Activated CD8-positive, alpha-beta memory T cell treated with anti-CD3 and anti-CD28 coated beads for 1 hour (primary cell): Measurements from ENCODE around the gene FUT4.
"Not testable (repeated sequence)": the region's sequence is repeated elsewhere in the genome, so short reads cannot be mapped to it uniquely, and the experiment has no call there.

Experiments used
- DNase-seq, 2 donors: peaks; one replicate each; pipeline ENCODE4 v3.0.0-alpha.2; 2020; ENCODE audit warnings: low read depth in 1 of 2; ENCODE audit errors: extremely low read depth in 1 of 2

The FUT4 gene

DNA sequence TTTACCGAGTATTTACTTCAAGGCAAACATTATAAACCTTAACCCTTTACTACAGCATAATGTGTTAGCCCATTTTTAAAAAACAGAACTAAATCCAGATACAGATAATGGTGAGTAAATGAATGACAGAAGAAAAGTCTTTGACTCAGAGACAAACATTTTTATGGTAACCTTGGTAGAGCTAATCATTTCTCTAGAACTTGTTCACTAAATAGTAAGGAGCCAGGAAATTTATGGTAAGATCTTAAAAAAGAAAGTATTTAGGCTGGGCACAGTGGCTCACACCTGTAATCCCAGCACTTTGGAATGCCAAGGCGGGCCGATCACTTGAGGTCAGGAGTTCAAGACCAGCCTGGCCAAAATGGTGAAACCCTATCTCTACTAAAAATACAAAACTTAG lies 11.5 kb upstream of the FUT4 start:
- DNase-seq: no peak

DNA sequence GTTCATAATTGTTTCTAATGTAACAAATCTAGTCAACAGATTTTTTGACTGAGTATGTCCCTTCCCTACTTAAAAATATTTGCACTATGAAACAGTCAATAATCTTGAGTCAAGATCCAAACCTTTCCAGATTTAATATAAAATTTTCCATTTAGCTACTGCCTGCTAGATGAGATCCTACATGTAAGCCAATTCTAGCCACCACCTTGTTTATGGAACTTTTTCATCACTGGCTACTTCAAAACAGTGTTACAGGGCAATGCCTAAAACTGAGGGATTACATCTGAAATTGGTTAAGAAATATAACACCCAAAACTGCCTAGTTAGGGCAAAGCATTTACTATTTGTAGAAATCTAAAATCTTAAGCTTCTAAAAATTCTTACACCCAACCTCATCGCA lies 10.5 kb upstream of the FUT4 start:
- no peak for DNase-seq

DNA sequence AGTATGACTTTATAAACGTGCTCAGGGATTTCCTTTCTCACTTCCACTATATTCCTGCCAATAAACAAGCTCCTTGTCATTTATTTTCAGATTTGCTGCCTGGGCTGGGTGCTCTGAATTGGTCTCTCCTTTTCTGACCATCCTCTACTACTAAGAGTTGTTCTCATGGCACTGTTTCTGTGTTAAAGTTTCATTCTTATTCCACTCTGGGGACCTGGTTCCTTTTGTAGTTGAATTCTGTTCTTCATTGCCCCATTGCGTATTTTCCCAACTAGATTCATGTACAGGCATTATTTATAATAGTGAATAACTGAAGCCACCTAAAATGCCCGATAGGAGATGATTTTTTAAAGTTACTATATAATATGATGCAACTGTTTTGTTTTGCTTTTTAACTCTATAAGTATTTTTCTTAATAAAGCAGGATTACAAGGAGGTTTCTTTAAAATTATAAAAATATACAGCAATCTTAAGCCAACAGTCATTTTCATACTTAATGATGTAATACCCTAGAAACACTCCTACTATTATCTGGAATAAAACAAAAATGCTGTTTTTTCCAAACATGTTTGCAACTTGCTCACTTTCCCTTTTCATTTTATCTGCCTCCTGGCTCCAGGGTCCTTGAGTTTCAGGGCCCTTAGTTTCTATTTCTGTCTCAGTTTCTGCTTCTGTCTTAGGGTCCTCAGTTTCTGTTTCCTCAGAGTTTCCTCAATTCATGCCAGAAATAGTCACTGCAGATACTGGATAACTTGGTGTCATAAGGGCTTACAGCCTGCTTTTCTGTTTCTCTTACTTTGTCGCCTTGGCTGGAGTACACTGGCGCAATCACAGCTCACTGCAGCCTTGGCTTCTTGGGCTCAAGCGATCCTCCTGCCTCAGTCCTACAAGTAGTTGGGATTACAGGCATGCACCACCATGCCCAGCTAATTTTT lies 9.8 kb upstream of the FUT4 start:
- DNase-seq: no peak

DNA sequence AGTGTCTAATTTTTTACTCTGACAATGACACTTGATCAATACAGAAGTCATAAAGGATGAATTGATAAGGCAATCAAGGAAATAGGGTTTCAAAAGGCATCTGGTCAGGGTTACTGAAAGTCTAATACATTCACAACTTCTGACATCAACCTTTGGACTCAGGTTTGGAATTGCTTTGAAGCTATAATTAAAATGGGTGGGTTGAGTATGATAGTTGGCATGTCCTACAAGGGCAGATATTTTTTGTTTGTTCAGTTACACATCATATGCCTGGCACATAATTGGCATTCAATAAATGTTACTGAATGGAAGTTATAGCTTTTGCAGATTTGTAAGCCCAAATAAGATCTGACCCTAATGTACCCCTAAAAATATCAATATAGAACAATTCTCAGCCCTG lies 7.3 kb upstream of the FUT4 start:
- no peak for DNase-seq

DNA sequence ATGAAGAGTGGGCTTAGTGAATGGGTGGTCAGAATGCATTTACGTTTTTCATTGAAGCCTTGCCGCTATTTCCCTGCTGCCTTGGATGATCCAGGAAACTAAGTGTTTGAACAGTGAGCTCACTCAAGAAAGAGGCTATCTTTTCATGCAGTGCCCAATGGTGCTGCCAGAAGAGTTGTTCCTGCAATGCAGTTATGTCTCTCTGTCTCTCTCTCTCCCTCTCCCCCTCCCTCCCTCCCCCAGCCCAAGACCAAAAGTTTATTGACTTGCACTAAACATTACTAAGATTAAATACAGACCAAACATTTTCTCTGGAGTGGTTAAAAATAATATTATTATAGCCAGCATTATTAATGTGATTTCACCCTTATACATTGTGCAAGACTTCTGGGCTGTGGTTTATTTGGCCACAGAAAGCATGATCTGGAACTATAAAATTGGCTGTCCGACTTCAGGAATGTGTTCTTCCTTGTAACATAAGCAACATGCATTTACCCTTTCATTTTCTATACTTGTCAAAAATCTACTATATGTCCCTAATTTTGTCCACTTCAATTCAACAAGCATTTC lies 6.6 kb upstream of the FUT4 start:
- no peak for DNase-seq

DNA sequence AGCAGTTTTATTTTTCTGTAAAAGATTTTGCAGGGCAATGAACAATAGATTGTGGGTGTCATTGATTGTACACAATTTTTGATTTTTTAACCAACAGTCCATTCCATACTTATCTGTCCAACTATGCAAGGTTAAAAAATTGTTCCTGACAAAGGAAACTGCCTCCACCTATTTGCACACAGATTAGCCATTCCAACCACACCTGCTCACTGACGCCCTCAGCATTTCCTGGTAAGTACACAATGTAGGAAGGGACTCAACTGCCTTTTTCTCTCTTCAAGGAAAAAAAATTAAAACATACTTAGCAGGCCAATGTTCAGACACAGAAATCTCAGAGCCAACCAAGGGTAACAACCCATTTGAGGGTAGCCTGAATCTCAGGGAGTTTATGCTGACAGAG lies 4.3 kb upstream of the FUT4 start:
- DNase-seq: no peak

DNA sequence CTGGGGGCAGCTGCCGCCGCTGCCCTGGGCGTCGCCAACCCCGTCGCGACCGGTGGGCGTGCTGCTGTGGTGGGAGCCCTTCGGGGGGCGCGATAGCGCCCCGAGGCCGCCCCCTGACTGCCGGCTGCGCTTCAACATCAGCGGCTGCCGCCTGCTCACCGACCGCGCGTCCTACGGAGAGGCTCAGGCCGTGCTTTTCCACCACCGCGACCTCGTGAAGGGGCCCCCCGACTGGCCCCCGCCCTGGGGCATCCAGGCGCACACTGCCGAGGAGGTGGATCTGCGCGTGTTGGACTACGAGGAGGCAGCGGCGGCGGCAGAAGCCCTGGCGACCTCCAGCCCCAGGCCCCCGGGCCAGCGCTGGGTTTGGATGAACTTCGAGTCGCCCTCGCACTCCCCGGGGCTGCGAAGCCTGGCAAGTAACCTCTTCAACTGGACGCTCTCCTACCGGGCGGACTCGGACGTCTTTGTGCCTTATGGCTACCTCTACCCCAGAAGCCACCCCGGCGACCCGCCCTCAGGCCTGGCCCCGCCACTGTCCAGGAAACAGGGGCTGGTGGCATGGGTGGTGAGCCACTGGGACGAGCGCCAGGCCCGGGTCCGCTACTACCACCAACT lies 1.0 kb downstream of the FUT4 start:
- no peak for DNase-seq

DNA sequence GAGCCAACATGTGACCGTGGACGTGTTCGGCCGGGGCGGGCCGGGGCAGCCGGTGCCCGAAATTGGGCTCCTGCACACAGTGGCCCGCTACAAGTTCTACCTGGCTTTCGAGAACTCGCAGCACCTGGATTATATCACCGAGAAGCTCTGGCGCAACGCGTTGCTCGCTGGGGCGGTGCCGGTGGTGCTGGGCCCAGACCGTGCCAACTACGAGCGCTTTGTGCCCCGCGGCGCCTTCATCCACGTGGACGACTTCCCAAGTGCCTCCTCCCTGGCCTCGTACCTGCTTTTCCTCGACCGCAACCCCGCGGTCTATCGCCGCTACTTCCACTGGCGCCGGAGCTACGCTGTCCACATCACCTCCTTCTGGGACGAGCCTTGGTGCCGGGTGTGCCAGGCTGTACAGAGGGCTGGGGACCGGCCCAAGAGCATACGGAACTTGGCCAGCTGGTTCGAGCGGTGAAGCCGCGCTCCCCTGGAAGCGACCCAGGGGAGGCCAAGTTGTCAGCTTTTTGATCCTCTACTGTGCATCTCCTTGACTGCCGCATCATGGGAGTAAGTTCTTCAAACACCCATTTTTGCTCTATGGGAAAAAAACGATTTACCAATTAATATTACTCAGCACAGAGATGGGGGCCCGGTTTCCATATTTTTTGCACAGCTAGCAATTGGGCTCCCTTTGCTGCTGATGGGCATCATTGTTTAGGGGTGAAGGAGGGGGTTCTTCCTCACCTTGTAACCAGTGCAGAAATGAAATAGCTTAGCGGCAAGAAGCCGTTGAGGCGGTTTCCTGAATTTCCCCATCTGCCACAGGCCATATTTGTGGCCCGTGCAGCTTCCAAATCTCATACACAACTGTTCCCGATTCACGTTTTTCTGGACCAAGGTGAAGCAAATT lies 1.8 kb downstream of the FUT4 start:
- DNase-seq: no peak

DNA sequence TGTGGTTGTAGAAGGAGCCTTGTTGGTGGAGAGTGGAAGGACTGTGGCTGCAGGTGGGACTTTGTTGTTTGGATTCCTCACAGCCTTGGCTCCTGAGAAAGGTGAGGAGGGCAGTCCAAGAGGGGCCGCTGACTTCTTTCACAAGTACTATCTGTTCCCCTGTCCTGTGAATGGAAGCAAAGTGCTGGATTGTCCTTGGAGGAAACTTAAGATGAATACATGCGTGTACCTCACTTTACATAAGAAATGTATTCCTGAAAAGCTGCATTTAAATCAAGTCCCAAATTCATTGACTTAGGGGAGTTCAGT lies 2.4 kb downstream of the FUT4 start:
- DNase-seq: no peak

DNA sequence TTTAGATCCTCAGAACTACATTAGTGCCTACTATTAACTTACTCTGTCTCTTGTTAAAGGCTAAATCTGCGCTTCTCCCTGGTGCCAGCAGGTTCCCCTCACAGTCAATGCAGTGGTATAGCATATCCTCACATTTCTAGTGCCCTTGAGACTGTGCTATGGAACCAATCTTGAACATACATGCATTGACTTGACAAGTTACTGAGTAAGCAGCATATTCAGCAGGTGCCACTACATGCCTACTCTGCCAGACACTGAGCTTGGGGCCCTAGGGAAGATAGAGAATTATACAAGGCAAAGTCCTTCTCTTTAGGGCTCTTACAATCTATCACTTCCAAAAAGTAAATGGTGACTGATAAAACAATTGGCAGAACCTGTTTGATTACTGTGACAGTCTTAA lies 3.2 kb downstream of the FUT4 start:
- no peak for DNase-seq

DNA sequence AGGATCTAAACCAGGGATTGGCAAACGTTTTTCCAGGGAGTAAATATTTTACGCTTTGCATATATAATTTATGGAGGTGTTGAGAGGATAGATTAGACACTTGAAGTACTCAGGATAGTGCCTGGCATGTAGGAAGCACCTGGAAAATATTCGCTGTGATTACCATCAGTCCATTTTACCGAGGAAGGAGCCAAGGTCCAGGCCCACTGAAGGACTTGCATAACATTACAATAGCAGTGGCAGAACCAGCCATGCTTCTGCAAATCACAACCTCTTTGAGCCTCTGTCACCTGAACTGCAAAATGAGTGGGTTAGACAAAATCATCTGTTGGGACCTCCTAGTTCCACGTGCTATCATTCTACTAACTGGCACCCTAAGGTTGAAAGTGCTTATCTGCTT lies 5.4 kb downstream of the FUT4 start:
- DNase-seq: no peak

DNA sequence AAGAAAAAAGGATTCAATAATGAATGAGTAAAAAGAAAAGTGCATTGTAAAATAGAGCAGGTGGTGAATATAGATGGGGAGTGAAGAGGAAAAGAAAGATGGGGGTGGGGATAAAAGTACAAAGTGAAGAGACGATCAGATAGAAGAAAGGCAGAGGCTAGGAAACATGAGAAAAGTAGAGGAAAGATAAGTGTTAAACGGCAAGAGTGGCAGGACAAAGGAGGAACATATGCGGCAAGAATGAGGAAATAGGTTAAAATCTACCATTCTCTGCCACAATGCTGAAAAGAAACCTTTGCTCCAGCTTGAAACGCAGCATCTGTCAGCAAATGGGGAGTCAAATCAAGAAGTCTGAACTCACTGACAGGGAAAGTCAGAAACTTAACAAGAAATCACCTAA lies 6.8 kb downstream of the FUT4 start:
- DNase-seq: no peak

DNA sequence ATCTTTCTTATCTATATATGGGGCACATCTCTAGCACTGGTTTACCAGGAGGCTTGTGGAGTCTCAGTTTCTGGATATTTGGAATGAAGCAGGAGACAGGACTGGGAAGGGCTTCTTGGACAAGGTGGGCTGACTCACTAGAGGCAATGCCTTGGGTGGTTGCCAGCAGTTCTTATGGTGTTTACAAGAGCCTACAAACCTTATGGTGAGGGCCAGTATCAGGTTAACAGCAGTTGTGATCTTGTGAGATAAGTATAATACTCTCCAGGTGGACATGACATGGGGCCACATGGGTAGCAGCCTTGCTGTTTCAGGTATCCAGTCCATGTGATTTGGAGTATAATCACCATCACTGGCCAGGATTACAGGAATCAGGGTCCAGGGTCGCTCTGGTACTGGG lies 10.2 kb downstream of the FUT4 start:
- DNase-seq: no peak

DNA sequence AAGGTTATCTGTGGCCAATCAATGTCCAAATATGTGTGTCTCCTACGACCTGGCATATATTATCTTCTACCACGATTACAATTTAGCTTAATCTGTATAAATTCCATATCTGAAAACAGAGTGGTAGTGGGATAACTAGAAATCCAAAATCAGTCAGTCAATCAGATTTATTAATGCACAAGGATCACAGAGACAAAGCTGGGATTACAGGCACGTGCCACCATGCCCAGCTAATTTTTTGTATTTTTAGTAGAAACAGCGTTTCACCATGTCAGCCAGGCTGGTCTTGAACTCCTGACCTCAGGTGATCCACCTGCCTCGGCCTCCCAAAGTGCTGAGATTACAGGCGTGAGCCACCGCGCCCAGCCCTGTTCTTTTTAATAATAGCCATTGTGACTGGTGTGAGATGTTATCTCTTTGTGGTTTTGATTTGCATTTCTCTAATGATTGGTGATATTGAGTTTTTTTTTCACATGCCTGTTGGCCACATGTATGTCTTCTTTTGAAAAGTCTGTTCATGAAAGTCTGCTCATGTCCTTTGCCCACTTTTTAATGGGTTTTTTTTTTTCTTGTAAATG lies 12.1 kb downstream of the FUT4 start:
- DNase-seq: not testable (repeated sequence)

DNA sequence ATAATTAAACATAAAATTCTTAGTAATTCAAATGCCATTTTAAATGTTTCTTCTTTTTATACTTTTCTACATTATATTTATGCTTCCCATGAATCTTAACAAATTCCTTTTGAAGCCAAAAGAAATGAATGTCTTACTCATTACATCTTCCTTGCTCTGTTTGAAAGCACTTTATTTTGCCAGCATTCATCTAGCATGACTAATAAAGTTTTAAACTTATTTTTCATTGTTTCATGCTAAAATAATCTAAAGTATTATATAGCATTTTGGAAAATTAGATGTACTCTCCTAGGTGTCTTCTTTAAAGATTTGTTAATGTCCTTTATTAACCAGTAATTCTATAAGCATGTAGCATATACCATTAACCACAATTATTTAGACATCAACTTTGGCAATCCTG lies 13.7 kb downstream of the FUT4 start:
- DNase-seq: no peak

DNA sequence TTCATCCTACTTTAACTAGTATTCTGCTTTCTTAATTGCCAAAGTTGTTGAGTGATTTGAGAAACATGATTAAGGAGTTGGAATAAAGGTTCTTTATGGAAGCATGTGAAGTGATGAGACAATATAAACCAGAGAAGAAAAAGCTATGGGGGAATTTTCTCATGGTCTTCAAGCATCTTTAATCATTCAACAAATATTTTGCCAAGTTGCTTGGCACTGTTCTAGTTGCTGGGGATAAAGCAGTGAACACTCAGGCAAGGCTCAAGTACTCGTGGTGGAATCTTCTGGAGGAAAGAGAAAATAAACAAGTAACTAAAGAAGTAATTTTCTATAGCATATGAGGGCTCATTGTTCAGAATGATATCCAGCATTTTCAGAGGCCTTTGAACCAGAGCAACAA lies 14.3 kb downstream of the FUT4 start:
- DNase-seq: no peak

DNA sequence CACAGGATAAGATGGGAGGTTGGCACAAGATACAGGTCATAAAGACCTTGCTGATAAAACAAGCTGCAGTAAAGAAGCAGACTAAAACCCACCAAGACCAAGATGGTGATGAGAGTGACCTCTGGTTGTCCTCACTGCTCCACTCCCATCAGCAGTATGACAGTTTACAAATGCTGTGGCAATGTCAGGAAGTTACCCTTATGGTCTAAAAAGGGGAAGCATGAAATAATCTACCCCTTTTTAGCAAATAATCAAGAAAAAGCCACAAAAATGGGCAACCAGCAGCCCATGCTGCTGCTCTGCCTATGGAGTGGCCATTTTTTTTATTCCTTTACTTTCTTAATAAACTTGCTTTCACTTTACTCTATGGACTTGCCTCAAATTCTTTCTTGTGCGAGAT lies 14.7 kb downstream of the FUT4 start:
- no peak for DNase-seq

DNA sequence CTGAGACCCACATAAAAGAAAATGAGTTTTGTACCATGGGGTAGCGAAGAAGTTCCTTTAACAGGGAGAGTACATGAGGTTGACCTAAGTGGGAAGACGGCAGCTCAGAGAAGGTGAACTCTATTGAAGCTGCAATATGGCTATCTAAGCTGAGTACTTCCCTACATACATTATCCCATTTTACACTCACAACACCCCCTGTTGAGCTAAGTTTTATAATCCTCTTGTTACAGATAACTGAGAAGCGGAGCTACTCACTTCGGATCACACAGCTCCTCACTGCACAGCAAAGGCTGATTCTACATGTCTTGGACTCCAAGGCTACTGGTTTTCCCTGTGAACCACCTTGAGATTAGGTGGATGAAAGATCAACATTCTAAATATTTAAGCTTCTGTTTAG lies 15.2 kb downstream of the FUT4 start:
- DNase-seq: no peak

DNA sequence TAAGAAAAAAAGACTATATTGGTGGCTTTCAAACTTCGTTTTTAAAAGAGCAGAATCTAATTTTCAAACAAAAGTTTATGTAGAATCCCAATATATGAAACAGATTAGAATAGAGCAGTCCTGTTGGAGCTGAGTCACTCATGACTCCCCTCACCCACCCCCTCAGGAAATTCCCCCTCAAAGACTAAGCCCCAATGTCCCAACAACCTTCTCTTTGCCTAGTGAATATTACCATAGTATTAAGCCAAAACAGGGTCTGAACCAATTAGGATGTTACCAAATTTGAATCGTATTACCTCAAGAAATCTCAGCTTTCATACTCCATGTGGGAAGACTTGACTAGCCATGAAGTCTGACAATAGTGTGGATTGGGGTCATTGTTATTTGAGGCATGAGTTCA lies 15.6 kb downstream of the FUT4 start:
- DNase-seq: no peak

DNA sequence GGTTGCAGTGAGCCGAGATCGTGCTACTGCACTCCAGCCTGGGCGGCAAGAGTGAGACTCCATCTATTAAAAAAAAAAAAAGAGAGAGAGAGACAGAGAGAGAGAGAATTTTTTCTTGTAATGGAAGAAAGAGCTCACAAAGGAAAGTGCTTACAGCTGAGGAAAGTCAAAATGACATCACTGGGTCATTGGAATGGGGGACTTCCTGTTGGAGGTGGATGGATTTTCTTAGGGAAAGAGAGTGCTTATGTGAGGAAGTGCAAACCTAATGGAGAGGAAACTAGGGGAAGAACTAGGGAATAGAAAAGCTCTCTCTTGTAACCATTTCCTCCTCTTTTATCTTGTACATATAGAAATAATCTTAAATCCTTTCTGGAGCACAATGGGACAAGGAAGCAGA lies 17.1 kb downstream of the FUT4 start:
- DNase-seq: no peak
